H1 (cell line): ENCODE data around the gene RPN2. TPM values are rescaled to one million over a fixed set of nuclear protein-coding genes. Genes with fewer than 3 reads are reported as not detected.

ENCODE experiments used
- CTCF ChIA-PET: fragments of 300-600 bp; sonication (Branson Sonifier 250); formaldehyde crosslinking; loops from one replicate; lab custom pipeline; 2021; ENCODE audit not compliant: partially characterized antibody; lab: Charles Lee
- POLR2A ChIA-PET: fragments of 300-600 bp; sonication (Branson Sonifier 250); formaldehyde crosslinking; loops from one replicate; lab custom pipeline; 2021; ENCODE audit warnings: inconsistent platforms; ENCODE audit not compliant: partially characterized antibody; lab: Charles Lee
- DNase-seq, 2 experiments: peaks; one replicate each; pipeline versions ENCODE4 v3.0.0 to v3.0.0-alpha.2; 2010 to 2022; ENCODE audit warnings: low spot score in 2 of 2, low read depth in 1 of 2, mixed read lengths in 1 of 2
- FAIRE-seq: peaks from 2 replicates; lab custom pipeline; 2011; peaks lifted over from hg19 to GRCh38; lab: Jason Lieb, UNC
- H2AFZ ChIP-seq: 2 replicates; pipeline ENCODE4 v1.8.1; 2012; ENCODE audit warnings: low read length, inconsistent platforms
- H2AK5ac ChIP-seq: 2 replicates; pipeline ENCODE4 v1.6.1; 2013; ENCODE audit warnings: low read depth, low read length
- H2BK120ac ChIP-seq: replicated peaks from 2 replicates; pipeline ENCODE3; 2013; ENCODE audit warnings: low read depth, low read length, inconsistent platforms
- H2BK12ac ChIP-seq: 2 replicates; pipeline ENCODE4 v1.6.1; 2013; ENCODE audit warnings: low read depth, low read length
- H2BK15ac ChIP-seq: 2 replicates; pipeline ENCODE4 v1.6.1; 2013; ENCODE audit warnings: low read length
- H2BK20ac ChIP-seq: 2 replicates; pipeline ENCODE4 v1.6.1; 2013; ENCODE audit warnings: low read length
- H2BK5ac ChIP-seq: 2 replicates; pipeline ENCODE4 v1.6.1; 2013; ENCODE audit warnings: low read depth, low read length
- H3K14ac ChIP-seq: 2 replicates; pipeline ENCODE4 v1.6.1; 2013; ENCODE audit warnings: inconsistent platforms; ENCODE audit not compliant: insufficient read length
- H3K18ac ChIP-seq: 2 replicates; pipeline ENCODE4 v1.6.1; 2013; ENCODE audit warnings: low read length; ENCODE audit errors: extremely low read depth
- H3K23ac ChIP-seq: 2 replicates; pipeline ENCODE4 v1.6.1; 2013; ENCODE audit warnings: inconsistent platforms; ENCODE audit not compliant: insufficient read length
- H3K23me2 ChIP-seq: 2 replicates; pipeline ENCODE4 v1.6.1; 2013; ENCODE audit warnings: low read depth, low read length
- H3K27ac ChIP-seq: 2 replicates; pipeline ENCODE4 v1.6.1; 2011; ENCODE audit warnings: low read depth, low read length, inconsistent platforms
- H3K27me3 ChIP-seq, 4 experiments: replicated peaks in 1 of 4; 1 replicate in 1 of 4; 2 replicates in 3 of 4; pipeline versions ENCODE4 v1.6.1 to v1.8.1; 2011 to 2013; ENCODE audit warnings: low read length in 3 of 4, mild to moderate bottlenecking in 3 of 4, inconsistent platforms in 2 of 4, mixed read lengths in 2 of 4, moderate library complexity in 1 of 4; ENCODE audit not compliant: control insufficient read depth in 3 of 4, insufficient read depth in 3 of 4; ENCODE audit errors: extremely low read depth in 1 of 4
- H3K36me3 ChIP-seq, 4 experiments: 2 replicates each; pipeline versions ENCODE4 v1.6.1 to v1.8.1; 2011 to 2013; ENCODE audit warnings: mild to moderate bottlenecking in 4 of 4, low read length in 3 of 4, moderate library complexity in 2 of 4, control low read depth in 1 of 4, inconsistent platforms in 1 of 4; ENCODE audit not compliant: insufficient read depth in 4 of 4, control insufficient read depth in 2 of 4
- H3K4ac ChIP-seq: replicated peaks from 2 replicates; pipeline ENCODE3; 2013; ENCODE audit warnings: low read length, low read depth, mixed read lengths, inconsistent platforms; ENCODE audit not compliant: insufficient read length
- H3K4me1 ChIP-seq, 4 experiments: replicated peaks in 1 of 4; 1 replicate in 1 of 4; 2 replicates in 3 of 4; pipeline versions ENCODE4 v1.6.1 to v1.8.1; 2011 to 2013; ENCODE audit warnings: low read length in 3 of 4, inconsistent platforms in 2 of 4, mixed read lengths in 1 of 4; ENCODE audit not compliant: insufficient read depth in 4 of 4, control insufficient read depth in 3 of 4
- H3K4me2 ChIP-seq, 2 experiments: 2 replicates each; pipeline versions ENCODE4 v1.6.1 to v1.8.1; 2011 to 2013; ENCODE audit warnings: low read depth in 2 of 2, low read length in 2 of 2, control low read depth in 1 of 2, inconsistent platforms in 1 of 2, mild to moderate bottlenecking in 1 of 2; ENCODE audit not compliant: insufficient read depth in 1 of 2
- H3K4me3 ChIP-seq, 4 experiments: fragments of 200-600, 300-600 bp in 1 of 4; sonication (generic), shearing (Covaris generic), sonication (Bioruptor Twin) in 1 of 4; 2 replicates each; pipeline versions ENCODE4 v1.5.1 to v1.8.1; 2011 to 2016; ENCODE audit warnings: low read length in 4 of 4, low read depth in 3 of 4, control low read depth in 2 of 4, inconsistent platforms in 2 of 4, mild to moderate bottlenecking in 2 of 4, mixed read lengths in 1 of 4, moderate library complexity in 1 of 4; ENCODE audit not compliant: insufficient read depth in 2 of 4; ENCODE audit errors: extremely low read depth in 1 of 4
- H3K56ac ChIP-seq: replicated peaks from 2 replicates; pipeline ENCODE3; 2013; ENCODE audit warnings: low read depth, mild to moderate bottlenecking, mixed read lengths, low read length, inconsistent platforms; ENCODE audit not compliant: insufficient read length
- H3K79me1 ChIP-seq: 2 replicates; pipeline ENCODE4 v1.6.1; 2013; ENCODE audit warnings: low read depth, low read length, control low read depth
- H3K79me2 ChIP-seq, 2 experiments: 2 replicates each; pipeline versions ENCODE4 v1.6.1 to v1.8.1; 2012 to 2013; ENCODE audit warnings: low read length in 2 of 2, mild to moderate bottlenecking in 2 of 2, inconsistent platforms in 1 of 2; ENCODE audit not compliant: insufficient read depth in 2 of 2, control insufficient read depth in 1 of 2
- H3K9ac ChIP-seq, 4 experiments: replicated peaks in 1 of 4; 1 replicate in 1 of 4; 2 replicates in 3 of 4; pipeline versions ENCODE4 v1.6.1 to v1.8.1; 2011 to 2013; ENCODE audit warnings: low read depth in 3 of 4, low read length in 3 of 4, control low read depth in 2 of 4, mild to moderate bottlenecking in 2 of 4, moderate library complexity in 2 of 4, inconsistent platforms in 1 of 4; ENCODE audit errors: extremely low read depth in 1 of 4
- H3K9me3 ChIP-seq, 2 experiments: 2 replicates each; pipeline versions ENCODE4 v1.6.1 to v1.8.1; 2012 to 2013; ENCODE audit warnings: mild to moderate bottlenecking in 2 of 2, moderate library complexity in 2 of 2, control low read depth in 1 of 2, inconsistent platforms in 1 of 2, low read depth in 1 of 2, low read length in 1 of 2, mixed read lengths in 1 of 2; ENCODE audit not compliant: insufficient read depth in 2 of 2
- H4K20me1 ChIP-seq, 2 experiments: replicated peaks in 1 of 2; 2 replicates each; pipeline versions ENCODE3 to v1.8.1; 2011 to 2013; ENCODE audit warnings: inconsistent platforms in 2 of 2, low read length in 2 of 2, mild to moderate bottlenecking in 1 of 2; ENCODE audit not compliant: insufficient read depth in 2 of 2, control insufficient read depth in 1 of 2
- H4K5ac ChIP-seq: 2 replicates; pipeline ENCODE4 v1.6.1; 2013; ENCODE audit warnings: low read length, low read depth, mixed read lengths, inconsistent platforms; ENCODE audit not compliant: insufficient read length
- H4K8ac ChIP-seq: 2 replicates; pipeline ENCODE4 v1.8.0; 2013; ENCODE audit warnings: mild to moderate bottlenecking, moderate library complexity, low read length, inconsistent platforms; ENCODE audit not compliant: insufficient read depth; ENCODE audit errors: extremely low read depth
- H4K91ac ChIP-seq: replicated peaks from 2 replicates; pipeline ENCODE3; 2013; ENCODE audit warnings: low read length, mixed read lengths, inconsistent platforms; ENCODE audit not compliant: insufficient read length
- EGR1 ChIP-seq: IDR thresholded peaks from 2 replicates; pipeline ENCODE4 v1.6.1; 2011; ENCODE audit warnings: low read depth, low read length, borderline replicate concordance
- WGBS, 2 experiments: shearing (Covaris generic) in 1 of 2; methylation state at CpG; one replicate each; pipeline versions ENCODE4 v1.1.6 to v1.1.7; 2013 to 2015; ENCODE audit warnings: low lambda C conversion rate in 2 of 2, mixed read lengths in 2 of 2, inconsistent platforms in 1 of 2, low coverage in 1 of 2, missing lambda C conversion rate in 1 of 2; ENCODE audit not compliant: insufficient replicate concordance in 2 of 2, insufficient coverage in 1 of 2, insufficient read length in 1 of 2; ENCODE audit errors: extremely low coverage in 1 of 2, missing lambda C conversion rate in 1 of 2; 5-methylcytosine and 5-hydroxymethylcytosine counted together
- polyA plus RNA-seq, 7 experiments: library from polyadenylated mRNA; depleted of rRNA in 3 of 7; stranded (reverse) in 5 of 7; unstranded in 2 of 7; fragments of >200 nt in 5 of 7; fragments of 200-250 nt in 2 of 7; gene quantifications; 1 replicate in 5 of 7; 2 replicates in 1 of 7; 4 replicates in 1 of 7; pipeline versions ENCODE4 v1.2.1 to v1.2.3, GENCODE V29; 2011 to 2013; ENCODE audit warnings: missing spikeins in 2 of 7, mixed read lengths in 2 of 7
- total RNA-seq: library from RNA; stranded (reverse); fragmentation: NEBNext Ultra II Directional; extraction: Animal tissue kit (Norgen Biotek cat#: 25700); gene quantifications from 2 replicates; pipeline ENCODE4 v1.2.1, GENCODE V29; 2021

RPN2 gene
- total and polyA plus RNA-seq, 2 of the 8 experiments (the other 6 are each of a cell fraction or from before 2014, with no cell fraction given): 236 to 379 TPM

GRCh38 chr20:37194621-37195417 is 15.7 kb downstream of the RPN2 start:
- H3K18ac ChIP-seq: no peak overlapping the region
- H2BK120ac ChIP-seq: no peak overlapping the region
- no peaks in the 10 kb centered on the region for H3K23me2 ChIP-seq
- peaks cover 21% of the 10 kb centered on the region for H3K79me1 ChIP-seq
- H3K27me3 ChIP-seq: no peaks in the 10 kb centered on the region
- H3K56ac ChIP-seq: no peak overlapping the region
- H3K36me3 ChIP-seq: peaks cover 8 to 41% (median 17%) of the 10 kb centered on the region in 4 experiments
- no peak overlapping the region for H2BK15ac ChIP-seq
- no peak overlapping the region for H2AK5ac ChIP-seq
- no peak overlapping the region for H3K27ac ChIP-seq
- WGBS, 2 experiments: 76% methylated on average over 14 of the region's 14 CpGs; no CpG with 5 or more reads in 1 of the 2 experiments
- H3K9ac ChIP-seq: no peak overlapping the region
- no peak overlapping the region for H2BK12ac ChIP-seq
- FAIRE-seq (no peak), DNase-seq (no peak)
- H3K4ac ChIP-seq: no peak overlapping the region
- no peak overlapping the region for H3K4me3 ChIP-seq
- H2BK20ac ChIP-seq: no peak overlapping the region
- H4K5ac ChIP-seq: no peak overlapping the region
- peaks cover 12 to 30% of the 10 kb centered on the region in 2 experiments for H4K20me1 ChIP-seq
- no peak overlapping the region for H2AFZ ChIP-seq
- no peaks in the 10 kb centered on the region for H3K9me3 ChIP-seq
- H2BK5ac ChIP-seq: 0 out of 2 replicates have a peak overlapping the region, but pooled peaks have one; percentile 17
- H3K14ac ChIP-seq: no peak overlapping the region
- H3K79me2 ChIP-seq: peaks cover 18 to 91% of the 10 kb centered on the region in 2 experiments
- ChIA-PET CTCF (interaction anchor here (0.6 to 3.0 kb wide), 40 partner anchors 10 to 1253 kb away, joined by 3 to 18 read pairs (median 5); partner anchors contain the start of genes GHRH, MANBAL, MROH8 and RPN2), POLR2A (interaction anchor here (1.0 to 1.9 kb wide), 4 partner anchors 12 to 35 kb away, joined by 3 to 14 read pairs (median 5); partner anchors contain the start of genes MROH8 and RPN2)
- H4K8ac ChIP-seq: no peak overlapping the region
- no peak overlapping the region for H3K4me2 ChIP-seq
- no peak overlapping the region for H4K91ac ChIP-seq
- H3K23ac ChIP-seq: no peak overlapping the region
- H3K4me1 ChIP-seq: no peaks in the 10 kb centered on the region
- no peak for TF ChIP-seq EGR1
